ENCODE results near the gene CAB39.

DNA sequence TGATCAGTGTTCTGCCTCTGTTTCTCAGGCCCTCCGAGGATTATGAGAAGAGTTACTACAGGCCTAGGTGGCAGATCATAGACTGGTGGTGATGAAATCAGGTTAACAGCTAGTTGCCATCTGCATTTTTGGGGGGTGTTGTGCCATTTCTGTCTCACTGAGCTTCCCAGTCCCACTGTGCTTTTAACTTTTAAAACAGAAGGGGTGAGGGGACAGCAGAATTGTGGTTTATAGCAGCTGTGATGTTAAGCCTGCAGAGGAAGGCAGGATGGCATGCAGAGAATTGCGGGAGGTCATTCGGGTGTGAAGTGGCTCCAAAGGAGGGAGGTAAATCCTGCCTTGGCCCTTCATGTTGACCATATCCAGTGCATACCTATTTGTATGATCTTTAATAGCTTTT, 5.0 kb downstream of the CAB39 start:
- TF ChIP-seq POLR2A (IDR thresholded peaks at IDR 0.05) = no peak
- no peak for TF ChIP-seq CTCF (IDR thresholded peaks at IDR 0.05)
